ENCODE data around the gene OTX1.
"Not testable (repeated sequence)": the region's sequence is repeated elsewhere in the genome, so short reads cannot be mapped to it uniquely, and the experiment has no call there.

Gene OTX1

DNA sequence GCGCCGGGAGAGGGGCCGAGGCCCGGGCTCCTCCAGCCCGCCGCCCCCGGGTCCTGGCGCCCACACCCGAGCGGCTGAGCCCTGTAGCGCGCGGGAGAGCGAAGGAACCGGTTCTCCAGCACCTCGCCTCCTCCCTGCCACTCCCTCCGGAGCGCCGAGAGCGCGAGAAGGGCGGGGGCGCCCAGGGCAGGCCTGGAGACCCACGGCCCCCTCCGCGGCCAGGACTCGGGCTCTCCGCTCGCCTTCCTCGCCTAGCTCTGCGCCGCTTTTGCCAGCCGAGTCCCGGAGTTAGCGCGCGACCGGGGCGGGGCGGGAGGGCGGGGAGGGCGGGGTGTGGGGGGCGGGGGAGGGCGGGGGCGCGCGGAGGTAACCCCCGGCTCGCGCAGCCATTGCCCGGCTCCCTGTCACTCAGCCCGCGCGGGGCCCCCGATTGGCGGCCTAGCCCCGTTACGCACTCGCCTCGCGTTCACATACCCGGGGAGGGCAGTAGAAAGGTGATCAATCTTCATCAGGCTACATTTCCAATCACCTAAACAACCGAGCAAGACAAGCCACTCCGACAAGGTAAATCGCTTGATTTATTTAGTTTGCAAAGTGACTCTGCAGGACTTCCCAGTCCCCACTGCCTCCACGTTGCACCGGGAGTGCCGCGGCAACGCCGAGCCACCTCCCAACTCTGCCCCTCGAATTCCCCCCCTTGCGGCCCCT, at the start of gene OTX1:
OTX1 (plus strand) TSS at position 497 of the 708 bp plus-strand sequence. CDS start 2,161 bp downstream, outside the sequence.
- peak; percentile 63 for DNase-seq (ENCODE audit: low read depth)

DNA sequence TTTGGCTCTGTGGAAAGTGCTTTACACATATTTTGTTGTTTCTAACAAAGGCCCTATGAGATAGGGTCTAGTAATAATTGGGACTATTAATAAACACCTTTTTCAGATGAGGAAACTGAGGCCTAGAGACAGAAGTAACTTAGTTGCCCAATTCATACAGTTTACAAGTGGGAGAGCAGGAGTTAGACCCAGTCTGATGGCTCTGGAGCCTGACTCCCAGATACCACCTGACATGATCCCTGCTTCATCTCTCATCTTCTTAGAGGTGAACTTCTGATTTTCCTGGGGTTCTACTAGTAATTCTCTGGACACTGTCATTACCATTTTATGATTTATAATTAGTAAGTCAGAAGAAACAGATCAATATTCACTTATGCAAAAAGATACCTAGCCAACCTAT, 49.1 kb upstream of the OTX1 start:
- DNase-seq (ENCODE audit: low read depth): no peak

DNA sequence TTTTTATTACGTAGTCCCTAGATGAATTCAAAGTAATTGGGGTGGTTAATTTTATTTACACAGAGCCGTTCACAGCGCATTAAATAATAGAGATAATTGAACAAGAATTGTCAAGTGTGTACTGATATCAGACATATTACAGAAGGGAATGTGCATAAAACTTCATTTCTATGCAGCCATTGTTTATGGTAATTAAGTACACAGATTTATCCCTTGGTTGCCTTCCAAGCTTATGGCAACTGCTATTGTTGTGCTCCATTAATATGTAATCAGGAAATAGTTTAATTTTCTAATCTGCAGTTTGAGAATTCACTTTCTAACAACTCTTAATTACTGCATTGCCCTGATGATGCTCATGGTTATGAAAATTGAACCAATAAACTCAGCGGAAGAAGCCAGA, 47.3 kb upstream of the OTX1 start:
- no peak for DNase-seq (ENCODE audit: low read depth)

DNA sequence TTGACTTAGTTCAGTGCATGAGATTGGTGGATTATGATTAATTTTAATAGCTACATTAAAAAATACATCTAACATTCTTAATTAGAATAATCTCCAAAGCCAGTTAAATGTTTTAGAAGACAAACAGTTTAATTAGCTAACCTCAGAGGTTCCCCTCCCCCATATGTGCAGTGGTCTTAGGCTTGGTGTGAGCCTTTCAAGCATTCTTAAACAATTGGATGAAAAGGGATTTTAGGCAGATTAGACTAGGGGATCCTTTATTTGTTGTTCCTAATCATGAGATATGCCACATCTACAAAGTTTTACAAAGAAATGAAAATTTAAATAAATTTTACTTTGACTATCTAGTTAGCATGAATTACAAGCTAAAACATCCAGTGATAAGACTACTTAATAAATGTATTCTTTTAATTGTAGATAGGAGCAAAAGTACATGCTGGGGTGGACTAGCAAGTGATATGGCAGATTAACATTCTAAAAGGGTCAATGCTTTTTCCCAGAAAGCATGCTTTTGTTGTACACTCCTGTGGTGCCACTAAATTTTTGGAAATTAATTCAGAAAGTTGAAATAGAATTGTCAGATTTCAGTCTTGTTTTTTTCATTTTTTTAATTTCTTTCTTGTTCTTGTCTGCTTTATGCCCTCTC, 42.7 kb upstream of the OTX1 start:
- DNase-seq (ENCODE audit: low read depth): no peak

DNA sequence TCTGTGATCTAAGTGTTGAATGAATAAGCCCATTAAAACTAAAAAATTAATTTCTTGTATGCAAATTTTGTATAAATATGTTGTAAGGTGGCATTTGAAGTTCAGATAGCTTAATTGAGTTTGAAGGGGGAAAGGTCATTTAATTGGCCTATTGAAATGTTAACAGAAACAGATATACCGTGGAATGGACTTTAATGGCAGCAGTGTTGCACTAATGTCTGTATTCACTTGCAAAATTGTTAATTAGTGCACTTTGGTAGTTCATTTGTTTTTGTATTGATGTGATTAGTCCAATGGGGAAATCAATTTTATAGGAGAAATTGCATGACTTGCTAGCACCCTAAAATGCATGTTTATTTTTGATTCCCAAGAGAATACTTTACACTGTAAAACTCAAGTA, 41.8 kb upstream of the OTX1 start:
- DNase-seq (ENCODE audit: low read depth): no peak

DNA sequence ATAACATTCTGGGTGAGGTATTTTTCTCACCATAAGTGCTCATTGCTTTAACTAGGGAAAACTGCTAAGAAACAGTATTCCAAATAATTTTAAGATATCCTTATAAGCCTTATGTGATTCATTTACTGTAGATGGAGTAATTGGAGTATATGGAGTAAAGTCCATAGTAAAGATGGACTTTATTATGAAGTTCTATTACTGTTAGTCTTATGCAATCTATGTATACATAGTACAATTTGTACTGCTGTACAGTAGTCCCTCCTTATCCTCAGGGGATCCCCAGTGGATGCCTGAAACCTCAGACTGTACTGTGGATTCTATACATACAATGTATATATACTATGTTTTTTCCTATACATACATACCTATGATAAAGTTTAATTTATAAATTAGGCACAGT, 41.1 kb upstream of the OTX1 start:
- DNase-seq (ENCODE audit: low read depth): no peak

DNA sequence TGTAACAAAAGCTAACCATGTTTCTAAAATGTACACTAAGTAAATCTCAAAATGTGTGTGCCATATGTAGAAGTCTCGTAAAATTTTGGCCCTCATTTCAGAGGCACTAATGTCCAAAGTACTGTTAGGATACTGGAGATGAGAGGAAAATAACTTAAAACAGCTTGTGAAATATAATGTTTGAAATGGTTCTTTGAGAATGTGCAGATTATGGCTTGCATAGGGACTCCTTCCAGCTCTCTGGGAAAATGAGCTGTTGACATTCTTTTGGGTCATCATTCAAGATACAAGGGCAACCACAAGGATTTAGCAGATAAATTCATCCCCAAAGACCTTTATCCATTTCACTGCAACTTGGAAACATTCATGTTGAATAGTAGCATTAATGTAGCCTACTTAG, 38.1 kb upstream of the OTX1 start:
- DNase-seq (ENCODE audit: low read depth): no peak

DNA sequence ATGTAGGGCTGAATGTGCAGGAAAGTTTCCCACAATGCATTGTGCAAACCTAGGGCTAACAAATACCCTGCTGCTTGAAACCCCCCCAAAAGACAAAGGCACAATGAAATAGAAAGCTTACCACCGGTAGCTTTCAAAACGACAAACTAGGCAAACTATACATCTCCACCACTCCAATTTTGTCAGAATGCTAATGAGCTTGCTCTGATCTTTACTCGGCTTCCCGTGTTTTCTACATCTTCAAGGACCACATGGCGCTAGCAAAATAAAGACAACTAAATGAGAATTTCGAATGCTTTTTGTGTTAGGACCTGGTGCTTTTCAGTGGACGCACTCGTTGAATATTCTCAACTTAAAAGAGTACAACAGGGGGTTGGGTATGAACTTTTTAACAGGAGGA, 37.2 kb upstream of the OTX1 start:
- DNase-seq (ENCODE audit: low read depth): no peak

DNA sequence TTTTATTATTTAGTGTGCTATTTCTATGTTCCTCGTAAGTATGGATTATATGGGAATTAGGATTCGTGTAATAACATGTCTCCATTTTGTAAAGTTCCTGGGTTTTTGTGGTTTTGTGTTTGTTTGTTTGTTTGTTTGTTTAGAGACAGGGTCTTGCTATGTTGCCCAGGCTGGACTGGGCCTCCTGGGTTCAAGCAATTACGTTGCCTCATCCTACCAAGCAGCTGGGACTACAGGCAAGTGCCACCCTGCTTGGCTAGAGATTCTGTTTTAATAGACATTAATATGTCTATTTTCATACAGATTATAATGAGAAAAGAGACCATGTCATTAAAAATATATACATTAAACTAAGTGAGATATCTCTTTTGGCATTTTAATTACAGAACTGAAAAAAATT, 35.2 kb upstream of the OTX1 start:
- no peak for DNase-seq (ENCODE audit: low read depth)

DNA sequence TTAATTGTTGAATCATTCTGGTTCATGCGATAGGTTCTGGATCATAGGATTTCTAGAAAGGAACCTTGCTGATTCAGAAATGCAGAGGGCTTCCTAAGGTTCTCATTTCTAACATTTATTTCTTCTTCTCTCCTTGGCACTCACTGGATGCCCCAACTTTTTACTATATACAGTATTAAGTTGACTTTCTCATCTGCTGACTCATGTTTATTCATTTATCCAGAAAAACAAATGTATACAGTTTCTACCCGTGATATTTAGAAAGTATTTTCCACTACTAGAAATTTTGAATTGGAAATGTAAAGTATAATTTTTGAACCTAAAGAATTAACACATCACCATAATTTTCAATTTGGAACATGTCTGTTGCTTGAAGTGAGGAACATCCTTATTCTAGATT, 32.2 kb upstream of the OTX1 start:
- no peak for DNase-seq (ENCODE audit: low read depth)

DNA sequence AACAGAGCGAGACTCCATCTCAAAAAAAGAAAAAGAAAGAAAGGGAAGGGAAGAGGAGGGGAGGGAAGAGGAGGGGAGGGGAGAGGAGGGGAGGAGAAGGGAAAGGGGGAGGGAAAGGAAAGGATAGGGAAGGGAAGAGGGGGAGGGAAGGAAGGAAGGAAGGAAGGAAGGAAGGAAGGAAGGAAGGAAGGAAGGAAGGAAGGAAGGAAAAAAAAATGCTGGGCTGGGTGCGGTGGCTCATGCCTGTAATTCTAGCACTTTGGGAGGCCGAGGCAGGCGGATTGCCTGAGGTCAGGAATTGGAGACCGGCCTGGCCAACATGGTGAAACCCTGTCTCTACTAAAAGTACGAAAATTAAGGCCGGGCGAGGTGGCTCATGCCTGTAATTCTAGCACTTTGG, 30.9 kb upstream of the OTX1 start:
- not testable (repeated sequence) for DNase-seq (ENCODE audit: low read depth)

DNA sequence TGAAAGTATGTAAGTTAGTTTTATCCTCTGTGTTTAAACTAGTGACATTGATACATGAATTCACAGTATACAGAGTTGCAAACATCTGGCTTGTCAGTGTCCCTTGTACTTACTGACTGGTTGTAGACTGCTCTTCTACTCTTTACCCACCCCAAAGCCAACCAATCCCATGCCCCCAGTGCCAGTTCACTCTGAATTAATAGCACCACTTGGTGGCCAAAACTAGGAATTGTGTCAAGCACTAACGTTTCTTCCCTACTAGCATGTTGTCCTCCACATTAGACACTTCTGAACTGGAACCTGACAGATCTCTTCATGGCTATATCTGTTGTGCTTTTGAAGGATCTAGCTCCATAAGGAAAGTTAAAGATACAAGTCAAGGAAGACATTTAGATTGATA, 27.2 kb upstream of the OTX1 start:
- DNase-seq (ENCODE audit: low read depth): no peak

DNA sequence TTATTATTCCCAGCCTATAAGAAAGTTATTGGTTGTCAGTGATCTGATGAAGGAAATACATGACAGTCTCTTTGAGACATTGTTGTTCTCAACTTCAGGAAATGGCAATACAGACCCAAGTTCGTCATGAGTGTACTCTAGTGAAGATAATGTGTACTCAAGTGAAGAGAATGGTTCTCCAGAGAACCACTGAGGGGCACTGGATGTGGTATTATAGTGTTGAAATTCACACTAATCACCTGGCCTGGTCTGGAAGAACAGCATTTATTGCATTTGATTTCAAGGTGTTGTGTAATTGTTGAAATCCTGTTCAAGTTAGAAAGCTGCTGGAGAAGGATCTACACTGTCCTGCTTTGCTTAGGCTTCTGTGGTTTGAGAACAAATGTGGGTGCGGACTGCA, 23.4 kb upstream of the OTX1 start:
- DNase-seq (ENCODE audit: low read depth): no peak

DNA sequence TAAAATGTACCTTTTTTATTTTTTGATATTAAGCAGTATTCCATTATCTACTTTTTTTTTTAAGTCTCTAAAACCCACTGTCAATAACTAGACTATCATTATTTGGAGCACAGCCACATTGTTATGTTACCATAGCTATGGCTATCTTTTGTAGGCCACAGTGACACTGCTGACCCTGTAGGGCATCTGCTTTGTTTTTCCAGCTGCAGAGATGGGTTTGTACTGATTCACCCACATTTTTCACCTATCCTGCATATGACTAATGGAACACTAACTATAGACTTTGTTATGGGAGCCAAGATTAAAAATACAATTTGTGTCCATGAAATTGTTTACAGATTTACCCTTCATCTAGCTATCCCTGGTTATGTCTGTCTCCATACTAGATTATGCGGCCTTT, 21.6 kb upstream of the OTX1 start:
- DNase-seq (ENCODE audit: low read depth): no peak

DNA sequence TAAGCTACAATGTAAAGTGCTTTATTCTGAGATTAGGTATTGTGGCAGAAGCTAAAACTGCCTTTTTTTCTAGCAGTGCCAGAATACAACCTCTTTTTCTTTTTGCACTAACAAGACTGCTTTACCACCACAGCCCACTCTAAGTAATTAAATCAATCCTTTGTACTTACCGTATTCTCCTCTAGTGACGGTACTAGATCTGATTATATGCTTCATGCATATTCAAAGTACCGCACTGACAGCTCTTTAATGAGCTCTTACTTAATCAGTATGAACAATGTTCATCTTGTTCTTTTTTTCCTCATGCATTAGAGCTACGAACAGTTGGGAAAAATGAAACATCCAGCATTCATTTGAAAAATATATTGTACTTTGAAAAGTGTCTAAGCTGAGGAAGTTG, 16.1 kb upstream of the OTX1 start:
- no peak for DNase-seq (ENCODE audit: low read depth)

DNA sequence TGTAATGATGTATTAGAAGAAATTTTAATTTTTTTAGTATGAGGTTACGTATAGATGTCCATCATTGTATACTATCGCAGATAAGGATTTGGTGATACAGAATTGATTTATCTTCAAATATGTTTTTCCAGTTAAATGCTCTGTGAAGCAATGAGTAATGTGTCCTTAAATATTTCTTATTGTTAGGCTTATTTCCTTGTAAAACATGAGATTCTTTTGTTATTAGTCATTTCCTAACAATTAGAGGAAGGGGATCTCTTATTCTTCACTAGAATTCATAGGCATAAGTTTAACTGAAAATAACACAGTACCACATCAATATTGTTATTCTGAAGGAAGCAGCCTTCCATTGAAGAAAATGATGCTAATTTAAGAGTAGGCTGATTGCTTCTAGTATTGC, 15.5 kb upstream of the OTX1 start:
- DNase-seq (ENCODE audit: low read depth): no peak

DNA sequence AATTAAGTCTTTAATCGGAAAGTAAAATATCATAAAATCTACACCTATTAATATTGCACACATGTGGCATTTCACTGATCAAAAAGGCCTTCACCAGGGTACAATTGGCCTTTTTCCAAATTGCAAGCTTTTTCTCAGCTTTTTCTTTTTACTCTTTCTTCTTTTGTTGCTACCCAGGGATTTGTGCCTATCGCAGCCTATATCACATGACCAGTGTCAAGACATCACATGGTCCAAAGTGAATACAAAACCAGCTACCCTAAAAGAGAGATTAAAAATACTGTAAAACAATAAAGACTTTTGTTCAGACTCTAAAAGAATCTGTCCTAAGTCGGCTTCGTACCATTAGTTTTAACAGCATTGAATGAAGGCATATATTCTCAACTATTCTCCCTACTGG, 15.0 kb upstream of the OTX1 start:
- DNase-seq (ENCODE audit: low read depth): no peak

DNA sequence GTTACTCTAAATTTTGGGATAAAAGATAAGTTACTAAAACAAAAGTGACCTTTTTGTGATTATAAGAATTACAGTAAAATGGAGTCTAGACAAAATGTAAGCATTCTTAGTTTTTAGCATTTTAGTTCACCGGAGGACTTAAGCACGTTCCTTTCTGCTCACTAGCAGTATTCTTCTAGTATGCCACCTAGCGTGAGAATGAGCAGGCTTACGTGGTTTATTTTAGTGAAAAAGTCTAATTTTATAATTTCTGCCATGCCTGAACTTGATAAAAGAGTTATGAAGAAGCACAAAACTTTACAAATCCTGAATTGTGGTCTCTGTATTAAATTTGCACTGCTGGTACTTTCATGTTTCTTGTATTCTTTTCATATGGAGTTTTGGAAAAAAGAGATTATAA, 12.6 kb upstream of the OTX1 start:
- no peak for DNase-seq (ENCODE audit: low read depth)

DNA sequence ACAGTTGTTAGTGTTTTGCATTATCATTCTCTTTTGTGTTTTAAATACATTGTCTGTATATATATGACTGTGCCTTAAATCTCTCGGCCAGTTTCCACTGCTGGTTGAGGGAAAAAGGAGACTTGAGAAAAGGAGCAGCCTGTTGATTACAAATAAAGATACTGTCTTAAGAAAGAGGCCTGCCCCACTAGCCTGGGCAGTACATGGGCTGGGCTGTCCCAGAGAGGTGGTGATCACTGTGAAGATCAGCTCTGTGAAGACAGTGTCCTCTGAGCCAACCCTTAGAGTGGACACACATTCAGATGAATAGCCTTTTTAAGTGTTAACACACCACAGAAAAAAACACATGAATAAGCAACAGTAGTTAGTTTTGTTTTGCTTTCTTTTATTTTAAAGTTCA, 10.0 kb upstream of the OTX1 start:
- no peak for DNase-seq (ENCODE audit: low read depth)

DNA sequence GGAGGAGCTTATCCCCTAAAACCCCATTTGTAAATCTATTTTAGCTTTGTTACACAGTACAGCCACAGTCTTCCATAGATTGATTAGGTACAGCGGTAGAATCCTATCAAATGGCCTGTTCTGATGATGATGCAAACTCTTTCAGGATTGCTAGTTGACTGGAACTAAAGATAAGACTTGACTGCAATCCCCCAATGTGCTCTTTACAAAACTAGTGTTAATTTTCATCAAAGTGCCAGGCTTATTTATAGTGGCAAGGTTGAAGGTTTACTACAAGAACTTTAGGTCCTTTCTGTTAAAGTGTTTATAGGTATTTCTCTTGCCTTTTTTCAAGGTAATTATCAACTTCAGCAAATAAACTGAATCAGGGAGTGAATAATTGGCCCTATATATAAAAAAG, 9.0 kb upstream of the OTX1 start:
- DNase-seq (ENCODE audit: low read depth): no peak

DNA sequence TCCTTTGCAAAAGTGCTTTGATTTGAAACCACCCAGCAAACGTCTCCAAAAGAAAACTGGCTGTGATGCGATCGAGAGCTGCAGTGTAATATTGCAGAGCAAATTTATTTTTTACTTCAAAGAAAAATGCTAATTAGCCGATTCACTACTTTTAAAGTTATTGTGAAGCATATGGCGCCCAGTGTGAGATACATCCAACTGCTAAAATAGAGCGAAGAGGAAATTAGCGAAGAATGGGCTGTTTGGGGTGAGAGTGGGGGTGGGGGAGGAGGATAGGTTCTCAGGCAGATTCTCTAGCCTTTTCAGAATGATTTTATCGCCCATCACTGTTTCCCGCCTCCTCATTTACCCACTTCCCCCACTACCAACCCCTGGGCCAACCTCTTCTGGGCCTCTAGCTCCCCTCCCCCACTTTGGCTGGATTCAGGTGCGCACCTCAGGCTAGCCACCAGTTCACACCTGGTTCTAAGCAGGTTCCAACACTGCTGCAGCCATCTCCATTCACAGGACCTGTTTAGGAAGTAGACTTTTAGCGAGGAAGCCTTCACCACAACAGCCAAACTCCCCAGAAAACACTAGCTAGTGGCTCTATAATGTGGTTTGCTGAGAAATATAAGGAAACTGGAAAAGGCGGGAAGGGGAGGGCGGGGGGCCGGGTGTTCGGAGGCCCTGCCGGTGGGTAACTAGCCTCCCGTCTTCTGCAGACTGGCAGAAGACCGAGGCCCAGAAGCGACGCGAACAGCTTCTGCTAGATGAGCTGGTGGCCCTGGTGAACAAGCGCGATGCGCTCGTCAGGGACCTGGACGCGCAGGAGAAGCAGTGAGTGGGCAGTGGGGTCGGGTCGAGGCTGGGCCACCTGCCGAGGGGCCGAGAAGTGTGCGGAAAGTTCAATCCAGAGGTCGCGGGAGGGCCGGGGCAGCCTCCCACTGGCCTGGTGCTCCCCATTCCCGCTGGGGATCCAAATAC, 6.0 kb upstream of the OTX1 start:
- DNase-seq (ENCODE audit: low read depth): no peak

DNA sequence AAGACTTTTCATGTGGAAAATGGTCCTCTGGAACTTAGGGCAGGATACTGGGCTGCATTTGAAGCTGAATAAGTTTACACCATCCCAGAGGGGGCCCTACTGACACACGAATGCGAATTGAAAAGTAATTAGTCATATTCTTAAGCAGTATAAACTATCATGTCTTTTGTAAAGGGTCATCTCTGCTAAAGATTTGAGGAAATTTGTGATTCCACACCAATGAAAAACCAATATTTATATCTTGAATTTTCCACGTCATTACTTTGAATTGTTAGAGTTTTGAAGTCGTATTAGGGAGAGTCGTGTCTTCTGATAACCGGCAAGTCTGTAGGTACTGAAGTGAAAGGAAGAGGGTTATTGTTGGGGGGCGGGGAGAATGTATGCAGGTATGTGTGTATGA, 4.1 kb upstream of the OTX1 start:
- DNase-seq (ENCODE audit: low read depth): no peak

DNA sequence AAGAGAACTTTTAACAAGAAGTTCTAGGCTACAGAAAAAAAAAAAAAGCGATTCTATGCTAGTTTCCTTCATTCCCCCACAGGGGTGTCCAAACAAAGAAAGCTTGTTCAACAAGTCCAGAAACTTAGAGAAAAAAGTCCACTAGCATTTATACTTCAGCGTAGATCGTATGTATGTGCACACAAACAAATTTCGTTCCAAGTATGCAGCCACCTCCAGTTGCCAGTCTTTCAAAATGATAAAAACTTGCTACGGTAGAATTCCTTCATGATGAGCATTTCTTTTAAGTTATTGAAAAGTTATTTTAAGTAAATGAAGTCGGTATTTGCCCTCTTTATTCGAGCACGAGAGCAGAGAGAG, 3.7 kb upstream of the OTX1 start:
- DNase-seq (ENCODE audit: low read depth): no peak
